Loucy (cell line): Measurements from ENCODE around the gene SLC25A11.
A peak's percentile ranks its signal among the peaks of the same experiment; 100 is the strongest.

Source experiments
- H2AFZ ChIP-seq: fragments of 200-600 bp; sonication (generic); 2 replicates; pipeline ENCODE4 v1.6.0; 2016; ENCODE audit warnings: antibody characterized with exemption, mild to moderate bottlenecking, low read length, moderate library complexity
- H3F3A ChIP-seq: fragments of 200-600 bp; 2 replicates; pipeline ENCODE4 v1.6.0; 2016; ENCODE audit warnings: antibody characterized with exemption, low read depth, mild to moderate bottlenecking
- H3K27me3 ChIP-seq: fragments of 200-600 bp; sonication (generic); 2 replicates; pipeline ENCODE4 v1.6.1; 2014; ENCODE audit warnings: low read length, mild to moderate bottlenecking; ENCODE audit not compliant: insufficient read depth, poor library complexity, severe bottlenecking
- H3K36me3 ChIP-seq: fragments of 200-600 bp; sonication (generic); 2 replicates; pipeline ENCODE4 v1.6.1; 2016; ENCODE audit warnings: low read length; ENCODE audit not compliant: insufficient read depth
- H3K4me1 ChIP-seq: fragments of 200-600 bp; sonication (generic); 2 replicates; pipeline ENCODE4 v1.5.1; 2014; ENCODE audit warnings: low read length, mild to moderate bottlenecking; ENCODE audit not compliant: insufficient read depth, poor library complexity, severe bottlenecking
- H3K4me2 ChIP-seq: fragments of 200-600 bp; sonication (generic); 2 replicates; pipeline ENCODE4 v1.6.0; 2014; ENCODE audit warnings: antibody characterized with exemption, low read length, low read depth, mild to moderate bottlenecking; ENCODE audit not compliant: poor library complexity, severe bottlenecking
- H3K4me3 ChIP-seq: fragments of 200-600 bp; sonication (generic); 2 replicates; pipeline ENCODE4 v1.5.1; 2014; ENCODE audit warnings: low read length, mild to moderate bottlenecking, mixed read lengths; ENCODE audit not compliant: poor library complexity, severe bottlenecking
- H3K79me2 ChIP-seq: fragments of 200-600 bp; sonication (generic); 2 replicates; pipeline ENCODE4 v1.6.1; 2014; ENCODE audit warnings: low read length; ENCODE audit not compliant: insufficient read depth
- H3K9ac ChIP-seq: fragments of 200-600 bp; sonication (generic); 2 replicates; pipeline ENCODE4 v1.6.0; 2014; ENCODE audit warnings: mild to moderate bottlenecking, low read depth, low read length, moderate library complexity; ENCODE audit not compliant: poor library complexity, severe bottlenecking
- H3K9me2 ChIP-seq: fragments of 200-600 bp; sonication (generic); replicated peaks from 2 replicates; pipeline ENCODE4 v1.6.1; 2016; ENCODE audit warnings: low read depth, low read length, mixed read lengths
- H3K9me3 ChIP-seq: fragments of 200-600 bp; sonication (generic); 2 replicates; pipeline ENCODE4 v1.6.1; 2014; ENCODE audit warnings: mild to moderate bottlenecking, antibody characterized with exemption, low read length, low read depth; ENCODE audit not compliant: insufficient read depth
- H4K20me1 ChIP-seq: fragments of 200-600 bp; sonication (generic); 2 replicates; pipeline ENCODE4 v1.6.0; 2014; ENCODE audit warnings: antibody characterized with exemption, low read length, mild to moderate bottlenecking; ENCODE audit not compliant: insufficient read depth, poor library complexity, severe bottlenecking
- EZH2phosphoT487 ChIP-seq: fragments of 200-600 bp; IDR thresholded peaks from 2 replicates; pipeline ENCODE4 v1.6.1; 2018; ENCODE audit warnings: antibody characterized with exemption, mild to moderate bottlenecking, moderate library complexity, borderline replicate concordance
- TF ChIP-seq, protein P1 (sequence below): fragments of 200-600 bp; sonication (generic); conservative IDR thresholded peaks from 2 replicates; pipeline ENCODE4 v1.5.1; 2014; ENCODE audit warnings: mild to moderate bottlenecking, antibody characterized with exemption, low read length

Gene SLC25A11

GRCh38 chr17:4959261-4959965 is 19.6 kb upstream of the SLC25A11 start:
- Histone ChIP-seq H3K4me2 (peak overlapping the region; percentile 59), H3F3A (0 out of 2 replicates have a peak, but pooled peaks cover 3% of the 10 kb centered on the region), H2AFZ (no peak overlapping the region), H4K20me1 (no peaks in the 10 kb centered on the region), H3K27me3 (no peaks in the 10 kb centered on the region), H3K36me3 (no peaks in the 10 kb centered on the region; the same call in 1 of the 2 replicates), H3K4me3 (peak overlapping the region; percentile 34), H3K9me2 (no peaks in the 10 kb centered on the region), H3K9ac (peak overlapping the region; percentile 43), H3K9me3 (no peaks in the 10 kb centered on the region), H3K79me2 (no peaks in the 10 kb centered on the region), H3K4me1 (peaks cover 20% of the 10 kb centered on the region)
- TF ChIP-seq EZH2phosphoT487 = no peak
- TF ChIP-seq, protein P1, sequence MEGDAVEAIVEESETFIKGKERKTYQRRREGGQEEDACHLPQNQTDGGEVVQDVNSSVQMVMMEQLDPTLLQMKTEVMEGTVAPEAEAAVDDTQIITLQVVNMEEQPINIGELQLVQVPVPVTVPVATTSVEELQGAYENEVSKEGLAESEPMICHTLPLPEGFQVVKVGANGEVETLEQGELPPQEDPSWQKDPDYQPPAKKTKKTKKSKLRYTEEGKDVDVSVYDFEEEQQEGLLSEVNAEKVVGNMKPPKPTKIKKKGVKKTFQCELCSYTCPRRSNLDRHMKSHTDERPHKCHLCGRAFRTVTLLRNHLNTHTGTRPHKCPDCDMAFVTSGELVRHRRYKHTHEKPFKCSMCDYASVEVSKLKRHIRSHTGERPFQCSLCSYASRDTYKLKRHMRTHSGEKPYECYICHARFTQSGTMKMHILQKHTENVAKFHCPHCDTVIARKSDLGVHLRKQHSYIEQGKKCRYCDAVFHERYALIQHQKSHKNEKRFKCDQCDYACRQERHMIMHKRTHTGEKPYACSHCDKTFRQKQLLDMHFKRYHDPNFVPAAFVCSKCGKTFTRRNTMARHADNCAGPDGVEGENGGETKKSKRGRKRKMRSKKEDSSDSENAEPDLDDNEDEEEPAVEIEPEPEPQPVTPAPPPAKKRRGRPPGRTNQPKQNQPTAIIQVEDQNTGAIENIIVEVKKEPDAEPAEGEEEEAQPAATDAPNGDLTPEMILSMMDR = no peak

- Histone ChIP-seq H3K79me2 (no peaks in the 10 kb centered on the region), H3K27me3 (no peaks in the 10 kb centered on the region), H3K36me3 (no peaks in the 10 kb centered on the region; the same call in 1 of the 2 replicates), H3K4me1 (peaks cover 20% of the 10 kb centered on the region), H3K9ac (no peak overlapping the region), H4K20me1 (no peaks in the 10 kb centered on the region), H3K9me2 (no peaks in the 10 kb centered on the region), H3K9me3 (no peaks in the 10 kb centered on the region), H2AFZ (no peak overlapping the region), H3K4me2 (no peak overlapping the region), H3K4me3 (no peak overlapping the region), H3F3A (0 out of 2 replicates have a peak, but pooled peaks cover 3% of the 10 kb centered on the region)
- no peak for TF ChIP-seq EZH2phosphoT487
- TF ChIP-seq, protein P1 = no peak
These were observed 18.3 kb upstream of the SLC25A11 start for GRCh38 chr17:4958102-4958501.

DNA sequence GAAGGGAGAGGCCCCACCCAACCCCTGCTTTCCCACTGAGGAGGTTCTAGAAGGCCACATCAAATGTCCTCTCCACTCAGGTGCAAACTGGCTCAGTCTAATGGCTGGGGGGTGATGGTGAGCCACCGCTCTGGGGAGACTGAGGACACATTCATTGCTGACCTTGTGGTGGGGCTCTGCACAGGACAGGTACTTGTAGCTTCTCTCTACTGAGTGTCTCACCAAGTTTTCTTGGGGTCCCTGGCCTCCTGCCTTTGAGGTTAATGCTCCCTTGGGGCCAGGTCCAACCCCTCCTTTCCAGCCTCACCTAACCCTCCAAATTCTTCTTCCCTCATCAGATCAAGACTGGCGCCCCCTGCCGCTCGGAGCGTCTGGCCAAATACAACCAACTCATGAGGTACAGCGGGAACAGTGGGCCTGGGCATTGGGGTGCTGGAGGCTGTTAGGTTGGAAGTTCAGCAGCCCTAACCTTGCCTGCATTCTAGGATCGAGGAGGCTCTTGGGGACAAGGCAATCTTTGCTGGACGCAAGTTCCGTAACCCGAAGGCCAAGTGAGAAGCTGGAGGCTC is 16.7 kb upstream of the SLC25A11 start:
- no peak overlapping the region for H2AFZ ChIP-seq
- H3K36me3 ChIP-seq = no peaks in the 10 kb centered on the region; the same call in 1 of the 2 replicates
- no peaks in the 10 kb centered on the region for H3K9me3 ChIP-seq
- 0 out of 2 replicates have a peak, but pooled peaks cover 3% of the 10 kb centered on the region for H3F3A ChIP-seq
- H3K9ac ChIP-seq = no peak overlapping the region
- TF ChIP-seq, protein P1 = peak; percentile 66
- TF ChIP-seq EZH2phosphoT487 = no peak
- H3K4me2 ChIP-seq = no peak overlapping the region
- no peaks in the 10 kb centered on the region for H3K9me2 ChIP-seq
- H3K27me3 ChIP-seq = no peaks in the 10 kb centered on the region
- H3K4me3 ChIP-seq = no peak overlapping the region
- H3K79me2 ChIP-seq = peaks cover 3% of the 10 kb centered on the region
- H4K20me1 ChIP-seq = no peaks in the 10 kb centered on the region
- H3K4me1 ChIP-seq = peaks cover 22% of the 10 kb centered on the region
